UCSD-AML1 (cell line): ENCODE data around the gene SUOX.
A peak's percentile ranks its signal among the peaks of the same experiment; 100 is the strongest.
"Not testable (repeated sequence)": the region's sequence is repeated elsewhere in the genome, so short reads cannot be mapped to it uniquely, and the experiment has no call there.

Source experiments
- DNase-seq: peaks from one replicate; lab custom pipeline; 2025; ENCODE audit not compliant: unreplicated experiment; lab: John Stamatoyannopoulos, UW

Gene SUOX

GRCh38 chr12:55996715-55997534, at the start of gene SUOX:
SUOX (plus strand) TSS chr12:55997276; CDS start chr12:56002222, 4,946 bp downstream.
- DNase-seq, result peak; percentile 92

DNA sequence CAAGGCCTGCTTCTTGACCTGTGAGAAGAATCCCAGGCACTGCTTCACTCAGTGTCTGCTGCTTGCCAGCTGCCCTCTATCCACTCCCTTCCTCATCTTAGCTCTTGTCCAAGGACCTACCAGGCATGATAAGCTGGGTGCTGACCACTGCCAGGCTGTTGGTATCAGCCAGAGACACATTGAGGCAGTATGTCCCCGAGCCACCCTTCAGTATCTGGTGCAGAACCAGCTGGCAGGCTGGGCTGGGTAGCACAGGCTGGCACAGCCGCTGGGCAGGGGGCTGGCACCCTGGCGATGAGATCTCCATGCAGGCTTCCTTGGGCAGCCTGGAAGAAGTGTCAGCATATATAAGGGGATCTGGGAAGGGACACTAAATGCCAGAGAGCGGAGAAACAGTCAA, 41.7 kb upstream of the SUOX start:
- DNase-seq, result no peak

DNA sequence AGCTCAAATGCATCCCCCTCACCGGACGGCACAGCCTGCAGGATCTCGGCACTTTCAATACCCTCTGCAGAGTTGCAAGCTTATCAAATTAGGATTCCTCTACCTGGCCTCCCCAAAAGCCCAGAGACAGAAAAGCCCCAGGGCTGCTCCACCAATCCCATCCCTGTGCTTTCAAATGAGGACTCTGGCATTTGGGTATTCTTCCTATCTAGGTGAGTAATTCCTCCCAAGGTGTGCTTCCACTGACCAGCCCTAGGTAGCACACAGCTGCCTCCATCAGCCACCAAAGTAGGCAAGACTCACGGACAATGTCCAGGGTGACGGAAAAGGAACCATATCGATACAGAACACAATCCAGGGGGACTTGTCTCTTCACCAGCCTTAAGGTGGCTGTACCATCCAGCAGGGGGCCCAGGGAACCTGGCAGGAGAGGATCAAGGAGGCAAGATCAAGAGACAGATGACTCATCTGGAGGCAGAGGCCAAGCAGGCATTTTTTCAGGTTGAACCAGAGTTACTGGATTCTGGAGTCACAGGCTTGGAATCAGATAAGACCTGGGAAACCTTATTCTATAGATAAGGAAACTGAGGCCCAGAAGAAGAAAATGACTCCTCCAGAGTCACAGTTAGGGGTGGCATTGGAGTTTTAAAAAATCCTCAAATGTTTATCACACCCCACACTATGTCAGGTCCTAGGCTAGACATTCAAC, 41.1 kb upstream of the SUOX start:
- DNase-seq, result peak; percentile 27

DNA sequence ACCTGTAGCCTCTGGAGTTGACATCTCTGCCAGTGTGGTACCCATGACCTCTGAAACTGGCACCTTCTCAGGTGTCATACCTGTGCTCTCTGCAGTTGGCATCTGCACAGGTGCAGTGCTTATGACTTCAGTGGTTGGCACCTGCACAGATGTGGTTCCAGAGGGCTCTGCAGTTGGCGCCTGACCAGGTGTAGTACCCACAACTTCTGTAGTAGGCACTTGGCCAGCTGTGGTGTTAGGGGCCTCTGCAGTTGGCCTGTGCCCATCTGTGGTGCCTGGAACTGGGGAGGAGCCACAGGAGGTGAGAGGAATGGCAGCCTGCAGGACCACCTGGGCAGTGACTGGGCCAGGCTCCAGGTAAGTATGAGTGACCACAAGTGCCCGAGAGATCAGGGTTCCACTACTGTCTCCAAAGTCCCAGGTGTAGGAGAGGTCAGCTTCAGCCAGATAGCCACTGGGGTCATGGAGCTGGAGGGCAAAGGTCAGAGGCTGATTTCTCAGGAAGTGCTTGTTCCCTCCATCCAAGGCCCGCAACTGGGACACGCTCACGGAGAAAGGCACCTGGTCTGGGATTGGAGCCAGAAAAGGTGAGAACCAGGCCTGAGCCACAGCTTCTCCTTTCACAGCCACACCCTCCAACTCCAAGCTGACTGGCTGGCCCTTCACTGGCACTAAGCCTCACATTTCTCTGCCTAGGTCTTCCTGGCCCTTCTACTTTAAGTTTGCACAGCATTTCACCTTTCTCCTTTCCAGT, 39.8 kb upstream of the SUOX start:
- DNase-seq, result no peak

DNA sequence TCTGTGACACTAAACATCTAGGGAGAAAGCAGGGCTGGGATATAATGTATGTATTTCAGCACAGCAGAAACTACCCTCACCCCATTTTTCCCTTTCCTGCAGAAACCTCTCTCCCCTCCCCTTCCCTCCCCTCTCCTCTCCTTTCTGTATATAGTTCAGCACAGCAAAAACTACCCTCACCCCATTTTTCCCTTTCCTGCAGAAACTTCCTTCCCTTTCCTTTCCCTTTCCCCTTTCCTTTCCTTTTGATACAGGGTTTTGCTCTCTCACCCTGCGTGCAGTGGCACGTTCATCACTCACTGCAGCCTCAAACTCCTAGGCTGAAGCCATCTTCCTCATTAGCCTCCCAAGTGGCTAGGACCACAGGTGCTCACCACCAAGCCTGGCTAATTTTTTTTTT, 33.3 kb upstream of the SUOX start:
- DNase-seq, result no peak

DNA sequence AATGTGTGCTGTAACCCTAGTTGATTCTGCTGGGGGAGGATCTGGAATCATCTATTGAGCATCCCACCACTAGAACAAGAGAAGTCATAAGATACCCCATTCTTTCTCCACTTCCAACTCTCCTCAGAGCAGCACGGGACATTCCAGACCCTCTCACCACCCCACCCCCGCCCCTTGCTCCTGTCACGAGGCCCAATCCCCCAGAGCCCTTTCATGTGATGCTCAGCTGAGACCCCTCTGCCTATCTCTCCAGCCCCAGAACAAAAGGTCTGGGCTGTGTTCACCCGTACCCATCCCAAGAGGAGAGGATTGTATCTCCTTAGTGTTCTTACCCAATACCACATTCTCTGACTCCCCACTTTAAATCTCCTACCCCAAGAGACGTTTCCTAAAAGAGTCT, 31.8 kb upstream of the SUOX start:
- DNase-seq, result no peak

- no peak for DNase-seq
Measured at GRCh38 chr12:55965941-55966407, 31.1 kb upstream of the SUOX start, which contains the start of gene PMEL. PMEL (minus strand) TSS chr12:55966042; CDS start chr12:55966011, 31 bp downstream.

GRCh38 chr12:55966408-55967281, 30.4 kb upstream of the SUOX start, which contains the start of gene CDK2:
CDK2 (plus strand) TSS chr12:55966830; CDS start chr12:55967009, 179 bp downstream.
- peak; percentile 89 for DNase-seq

- no peak for DNase-seq
Measured at GRCh38 chr12:55969356-55969755, 27.7 kb upstream of the SUOX start.

- DNase-seq, result no peak
Measured at GRCh38 chr12:55970775-55971174, 26.3 kb upstream of the SUOX start.

DNA sequence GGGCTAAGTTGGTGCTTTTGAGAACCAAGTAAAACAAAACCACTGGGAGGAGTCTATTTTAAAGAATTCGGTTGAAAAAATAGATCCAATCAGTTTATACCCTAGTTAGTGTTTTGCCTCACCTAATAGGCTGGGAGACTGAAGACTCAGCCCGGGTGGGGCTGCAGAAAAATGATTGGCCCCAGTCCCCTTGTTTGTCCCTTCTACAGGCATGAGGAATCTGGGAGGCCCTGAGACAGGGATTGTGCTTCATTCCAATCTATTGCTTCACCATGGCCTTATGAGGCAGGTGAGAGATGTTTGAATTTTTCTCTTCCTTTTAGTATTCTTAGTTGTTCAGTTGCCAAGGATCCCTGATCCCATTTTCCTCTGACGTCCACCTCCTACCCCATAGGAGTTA, 25.0 kb upstream of the SUOX start:
- DNase-seq, result no peak

- DNase-seq, result no peak
Measured at GRCh38 chr12:55972456-55972855, 24.6 kb upstream of the SUOX start.

GRCh38 chr12:55972911-55973598, 24.0 kb upstream of the SUOX start:
- no peak for DNase-seq

GRCh38 chr12:55973599-55974307, 23.3 kb upstream of the SUOX start, which contains the start of gene RAB5B:
RAB5B (plus strand) TSS chr12:55974078; CDS start chr12:55986961, 12,883 bp downstream.
- DNase-seq, result peak; percentile 98

GRCh38 chr12:55974308-55974730, 22.8 kb upstream of the SUOX start:
- peak; percentile 62 for DNase-seq

GRCh38 chr12:55978393-55978792, 18.7 kb upstream of the SUOX start:
- no peak for DNase-seq

DNA sequence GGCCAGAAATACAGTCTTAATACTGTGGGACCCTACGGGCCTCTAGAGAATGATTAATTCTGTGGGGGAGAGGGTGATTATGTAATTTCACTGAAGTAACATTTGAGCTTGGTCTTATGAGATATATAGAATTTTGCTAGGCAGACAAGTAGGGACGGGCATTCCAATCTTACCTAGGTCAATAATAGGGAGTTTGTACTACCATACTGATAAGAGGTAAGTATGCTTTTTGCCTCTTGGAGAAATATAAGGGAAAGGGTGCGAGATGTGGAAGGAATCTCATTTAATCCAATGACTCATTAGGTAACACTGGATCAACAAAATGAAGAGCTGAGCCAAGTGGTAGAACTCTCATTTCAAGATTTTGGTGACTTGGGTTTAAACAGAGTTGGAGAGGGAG, 18.0 kb upstream of the SUOX start:
- no peak for DNase-seq

GRCh38 chr12:55981882-55982281, 15.2 kb upstream of the SUOX start:
- not testable (repeated sequence) for DNase-seq
